Cardiac muscle cell (in vitro differentiated cells and primary cell): Measurements from ENCODE around the gene ADCY6. TPM values are rescaled to one million over a fixed set of nuclear protein-coding genes. Genes with fewer than 3 reads are reported as not detected.
A peak's percentile ranks its signal among the peaks of the same experiment; 100 is the strongest.

Source experiments
- DNase-seq, 2 donors: peaks; one replicate each; pipeline versions ENCODE4 v3.0.0 to v3.0.0-alpha.2; 2010 to 2017; ENCODE audit warnings: low read depth in 1 of 2, low spot score in 1 of 2
- H3K27ac ChIP-seq: fragments of 200-600 bp; sonication (generic); 2 replicates; pipeline ENCODE4 v1.5.1; 2016
- H3K27me3 ChIP-seq: fragments of 200-600 bp; sonication (generic); 2 replicates; pipeline ENCODE4 v1.6.0; 2016; ENCODE audit warnings: control low read depth
- H3K36me3 ChIP-seq: fragments of 200-600 bp; sonication (generic); 2 replicates; pipeline ENCODE4 v1.5.1; 2016; ENCODE audit warnings: control low read depth
- H3K4me1 ChIP-seq: fragments of 200-600 bp; sonication (generic); 2 replicates; pipeline ENCODE4 v1.8.1; 2017; ENCODE audit warnings: low read depth, mild to moderate bottlenecking, mixed run types
- H3K4me3 ChIP-seq: fragments of 200-600 bp; sonication (generic); 2 replicates; pipeline ENCODE4 v1.5.1; 2016; ENCODE audit warnings: mild to moderate bottlenecking
- H3K9me3 ChIP-seq: fragments of 200-600 bp; sonication (generic); 2 replicates; pipeline ENCODE4 v1.5.1; 2017; ENCODE audit warnings: low read depth, mild to moderate bottlenecking, control low read depth
- CTCF ChIP-seq: IDR thresholded peaks from 2 replicates; pipeline ENCODE4 v1.5.1; 2012; ENCODE audit warnings: low read depth, mild to moderate bottlenecking, low read length
- polyA plus RNA-seq: library from polyadenylated mRNA; unstranded; fragments of >200 nt; fragmentation: Nextera tagmentation; extraction: Ambion mirVana; gene quantifications from 2 replicates; pipeline ENCODE4 v1.2.1, GENCODE V29; 2016
- total RNA-seq: library from RNA; depleted of rRNA; stranded (reverse); fragments of >200 nt; gene quantifications from 2 replicates; pipeline ENCODE4 v1.2.3, GENCODE V29; 2016

The ADCY6 gene
- total and polyA plus RNA-seq, 2 experiments from 2014 or later, result 38.1 to 60.1 TPM

- Histone ChIP-seq H3K27ac (peak overlapping the region; percentile 75), H3K4me1 (peaks cover 18% of the 10 kb centered on the region), H3K4me3 (peak overlapping the region; percentile 82), H3K27me3 (no peaks in the 10 kb centered on the region), H3K9me3 (no peaks in the 10 kb centered on the region), H3K36me3 (no peaks in the 10 kb centered on the region)
- no peak for DNase-seq
- TF ChIP-seq CTCF, result no peak
Observed at GRCh38 chr12:48787791-48788523, 932 bp downstream of the ADCY6 start.

GRCh38 chr12:48786591-48787544, 2.0 kb downstream of the ADCY6 start:
- Histone ChIP-seq H3K9me3 (no peaks in the 10 kb centered on the region), H3K27me3 (no peaks in the 10 kb centered on the region), H3K36me3 (no peaks in the 10 kb centered on the region), H3K4me1 (peaks cover 20% of the 10 kb centered on the region), H3K27ac (peak overlapping the region; percentile 75), H3K4me3 (peak overlapping the region; percentile 82)
- no peak for TF ChIP-seq CTCF
- DNase-seq, result peak; percentile 63 to 78

GRCh38 chr12:48783432-48783831, 5.5 kb downstream of the ADCY6 start:
- no peak overlapping the region for H3K4me3 ChIP-seq
- H3K27ac ChIP-seq, result no peak overlapping the region
- no peaks in the 10 kb centered on the region for H3K9me3 ChIP-seq
- no peak for DNase-seq
- no peaks in the 10 kb centered on the region for H3K27me3 ChIP-seq
- H3K4me1 ChIP-seq, result peaks cover 42% of the 10 kb centered on the region
- no peaks in the 10 kb centered on the region for H3K36me3 ChIP-seq
- TF ChIP-seq CTCF, result no peak

- H3K9me3 ChIP-seq, result no peaks in the 10 kb centered on the region
- DNase-seq, result no peak
- H3K36me3 ChIP-seq, result no peaks in the 10 kb centered on the region
- TF ChIP-seq CTCF, result no peak
- peak overlapping the region; percentile 8 for H3K27ac ChIP-seq
- H3K4me3 ChIP-seq, result no peak overlapping the region
- H3K27me3 ChIP-seq, result no peaks in the 10 kb centered on the region
- H3K4me1 ChIP-seq, result peaks cover 41% of the 10 kb centered on the region
Observed at GRCh38 chr12:48782457-48783395, 6.2 kb downstream of the ADCY6 start.
